ENCODE results near the gene QTRT2.

QTRT2 gene

GRCh38 chr3:114078126-114078525 is 21.6 kb downstream of the QTRT2 start:
- DNase-seq (ENCODE audit: low spot score), result no peak

DNA sequence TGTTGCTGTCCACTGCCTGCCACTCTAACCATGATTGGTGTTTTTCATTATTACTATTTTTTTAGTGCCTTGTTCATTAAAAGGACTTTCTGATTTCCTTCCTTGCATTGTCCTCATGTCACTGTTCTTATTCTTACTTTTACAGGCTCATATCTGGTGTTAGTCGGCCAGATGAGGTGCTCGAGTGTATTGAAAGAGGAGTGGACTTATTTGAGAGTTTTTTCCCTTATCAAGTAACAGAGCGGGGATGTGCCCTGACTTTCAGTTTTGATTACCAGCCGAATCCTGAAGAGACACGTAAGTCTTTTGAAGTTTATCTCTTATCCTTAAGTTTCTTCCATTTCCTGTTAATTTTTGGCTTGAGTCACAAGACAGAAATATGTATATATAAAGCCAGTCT is 23.2 kb downstream of the QTRT2 start:
- DNase-seq (ENCODE audit: low spot score), result no peak

- no peak for DNase-seq (ENCODE audit: low spot score)
Measured at GRCh38 chr3:114080201-114080600, 23.7 kb downstream of the QTRT2 start.

GRCh38 chr3:114081037-114081436 is 24.5 kb downstream of the QTRT2 start:
- DNase-seq (ENCODE audit: low spot score), result no peak

- no peak for DNase-seq (ENCODE audit: low spot score)
Measured at GRCh38 chr3:114083112-114083511, 26.6 kb downstream of the QTRT2 start.

DNA sequence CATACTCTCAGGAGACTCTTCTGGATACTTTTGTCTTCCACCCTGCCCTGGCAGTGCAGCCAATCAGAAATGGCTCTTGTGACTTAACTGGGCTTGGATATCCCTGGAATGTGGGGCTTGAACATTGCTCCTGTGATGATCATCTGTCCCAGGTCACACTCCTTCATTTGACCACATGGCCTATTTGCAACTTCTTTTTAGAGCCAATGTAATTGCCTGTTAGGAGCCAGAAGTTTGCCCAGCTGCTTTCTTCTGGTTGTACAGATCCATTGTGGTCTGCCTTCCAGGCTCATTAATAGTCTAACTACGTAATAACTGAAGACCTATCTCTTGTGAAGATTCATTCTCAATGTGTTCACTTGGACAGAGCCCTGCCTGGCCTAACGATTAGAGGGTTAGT is 29.8 kb downstream of the QTRT2 start:
- DNase-seq (ENCODE audit: low spot score), result no peak

DNA sequence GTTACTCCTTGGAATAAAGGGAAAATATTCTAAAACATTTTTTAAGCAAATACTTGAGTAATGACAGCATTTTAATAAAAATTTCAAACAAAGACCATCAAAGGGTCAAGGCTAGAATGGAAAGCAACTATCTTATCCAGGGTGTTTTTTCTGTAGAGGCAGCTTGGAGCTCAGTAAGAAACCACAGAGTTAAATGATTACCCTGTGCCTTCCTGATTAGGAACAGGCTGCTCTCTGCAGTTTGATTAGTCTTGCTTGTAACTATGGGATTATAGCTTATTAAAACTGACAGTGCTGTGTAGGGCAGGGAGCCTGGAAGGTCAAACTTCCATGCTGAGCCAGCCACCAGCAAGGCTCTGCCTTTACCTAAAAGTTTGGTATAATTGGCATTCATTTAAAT is 33.1 kb downstream of the QTRT2 start:
- no peak for DNase-seq (ENCODE audit: low spot score)

GRCh38 chr3:114092151-114093015 is 35.8 kb downstream of the QTRT2 start:
- no peak for DNase-seq (ENCODE audit: low spot score)

- DNase-seq (ENCODE audit: low spot score), result no peak
Measured at GRCh38 chr3:114093016-114093380, 36.5 kb downstream of the QTRT2 start.

GRCh38 chr3:114093596-114093995 is 37.1 kb downstream of the QTRT2 start:
- no peak for DNase-seq (ENCODE audit: low spot score)

- no peak for DNase-seq (ENCODE audit: low spot score)
Measured at GRCh38 chr3:114095796-114096195, 39.3 kb downstream of the QTRT2 start.

DNA sequence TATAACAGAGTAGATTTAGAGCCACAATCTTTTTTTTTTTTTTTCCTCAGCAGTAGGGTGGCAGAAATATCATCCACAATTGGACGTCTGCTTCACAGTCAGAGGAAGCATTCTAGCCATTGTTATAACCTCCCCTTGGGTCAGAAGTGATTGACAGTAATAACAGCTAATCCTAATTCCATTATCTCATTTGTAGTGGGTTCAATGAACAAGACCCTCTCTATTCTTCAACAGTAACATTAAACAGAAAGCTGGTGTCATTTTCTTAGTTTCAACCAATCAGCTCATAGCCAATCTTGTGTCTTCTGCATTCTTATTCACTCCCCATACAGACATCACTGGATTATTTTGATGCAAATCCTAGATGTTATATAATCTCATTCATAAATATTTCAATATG is 44.6 kb downstream of the QTRT2 start:
- DNase-seq (ENCODE audit: low spot score), result no peak

DNA sequence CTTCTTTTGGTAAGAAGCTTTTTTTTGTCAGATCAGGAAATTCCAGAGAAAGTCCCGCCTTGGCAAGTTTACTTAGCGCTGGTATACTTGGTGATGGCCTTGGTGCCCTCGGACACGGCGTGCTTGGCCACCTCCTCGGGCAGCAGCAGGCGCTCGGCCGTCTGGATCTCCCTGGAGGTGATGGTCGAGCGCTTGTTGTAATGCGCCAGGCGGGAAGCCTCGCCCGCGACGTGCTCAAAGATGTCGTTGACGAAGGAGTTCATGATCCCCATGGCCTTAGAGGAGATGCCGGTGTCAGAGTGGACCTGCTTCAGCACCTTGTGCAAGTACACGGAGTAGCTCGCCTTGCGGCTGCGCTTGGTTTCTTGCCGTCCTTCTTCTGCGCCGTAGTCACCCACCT is 46.6 kb downstream of the QTRT2 start:
- DNase-seq (ENCODE audit: low spot score), result no peak

GRCh38 chr3:114103858-114104257 is 47.3 kb downstream of the QTRT2 start:
- no peak for DNase-seq (ENCODE audit: low spot score)

GRCh38 chr3:114104414-114104813 is 47.9 kb downstream of the QTRT2 start:
- DNase-seq (ENCODE audit: low spot score), result no peak

GRCh38 chr3:114108137-114108536 is 51.6 kb downstream of the QTRT2 start:
- no peak for DNase-seq (ENCODE audit: low spot score)

- DNase-seq (ENCODE audit: low spot score), result no peak
Measured at GRCh38 chr3:114110439-114110838, 53.9 kb downstream of the QTRT2 start.

DNA sequence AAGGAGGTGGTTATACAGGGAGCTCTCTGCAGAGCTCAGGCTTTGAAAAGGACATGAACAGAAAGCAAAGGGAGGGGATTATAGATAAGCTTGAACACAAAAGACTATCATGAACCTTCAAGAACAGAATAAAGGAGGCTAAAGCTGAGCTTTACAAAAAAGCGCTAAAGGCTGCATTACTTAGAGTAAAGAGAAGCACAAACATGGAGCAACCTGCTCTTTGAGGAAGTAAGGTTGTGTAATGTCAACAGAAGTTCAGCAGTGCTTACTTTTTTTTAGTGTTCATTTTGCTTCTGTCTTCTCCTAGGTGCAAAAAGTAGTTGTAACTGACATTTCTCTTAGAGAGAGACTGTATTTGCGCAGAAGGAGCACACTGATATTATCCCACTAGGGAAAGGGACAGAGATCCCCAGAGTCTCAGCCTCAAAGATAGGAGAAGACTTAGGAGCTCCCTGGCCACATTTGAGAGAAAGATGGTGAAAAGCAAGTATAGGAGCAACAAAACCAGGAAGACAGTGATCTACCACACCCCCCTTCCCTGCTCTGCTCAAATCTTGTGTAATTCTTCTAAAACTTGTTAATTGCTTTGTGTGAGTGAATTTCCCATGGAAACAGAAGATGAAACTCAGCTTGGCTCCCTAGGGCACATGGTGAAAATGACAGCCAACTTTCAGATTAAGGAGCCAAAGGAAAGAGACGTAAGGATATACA is 54.7 kb downstream of the QTRT2 start:
- no peak for DNase-seq (ENCODE audit: low spot score)

GRCh38 chr3:114112696-114113095 is 56.2 kb downstream of the QTRT2 start:
- no peak for DNase-seq (ENCODE audit: low spot score)

GRCh38 chr3:114114719-114115118 is 58.2 kb downstream of the QTRT2 start:
- DNase-seq (ENCODE audit: low spot score), result no peak

GRCh38 chr3:114115143-114115542 is 58.6 kb downstream of the QTRT2 start:
- no peak for DNase-seq (ENCODE audit: low spot score)

DNA sequence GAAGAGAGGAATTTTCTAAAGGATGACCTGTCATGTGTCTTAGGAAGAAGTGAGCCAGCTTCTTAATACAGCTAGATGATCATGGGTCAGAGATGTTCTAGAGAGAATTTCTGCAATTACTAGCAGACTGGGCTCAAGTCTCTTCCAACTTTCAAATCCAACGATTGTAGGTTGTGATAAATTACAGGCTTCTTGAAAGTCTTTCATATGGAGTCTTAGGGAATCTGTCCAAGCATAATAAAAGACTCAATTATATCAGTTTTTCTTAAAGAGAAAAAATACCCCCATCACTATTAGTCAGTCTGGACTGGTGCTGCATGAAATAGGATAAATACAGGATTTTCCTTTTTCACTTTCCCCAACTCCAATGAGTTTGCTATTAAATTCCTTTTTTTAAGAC is 63.2 kb downstream of the QTRT2 start:
- DNase-seq (ENCODE audit: low spot score), result no peak

DNA sequence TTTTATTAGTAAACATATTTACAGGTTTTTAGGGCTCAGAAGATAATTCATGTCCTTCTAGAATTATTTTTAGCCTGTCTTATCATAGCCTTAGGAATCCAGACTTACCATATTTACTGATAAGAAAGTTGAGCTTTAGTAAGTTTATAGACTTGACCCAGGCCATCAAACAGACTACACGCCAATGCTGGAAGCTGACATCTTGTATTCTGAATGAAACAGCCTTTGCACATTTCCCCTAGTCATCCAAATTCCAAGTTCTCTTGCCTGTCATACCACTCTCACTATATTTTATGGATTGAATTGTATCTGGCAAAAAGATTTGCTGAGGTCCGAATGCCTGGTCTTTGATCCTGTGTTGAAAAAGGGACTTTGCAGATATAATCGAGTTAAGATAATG is 63.7 kb downstream of the QTRT2 start:
- DNase-seq (ENCODE audit: low spot score), result no peak
